Measurements from ENCODE around the gene KCNG4.
"Not testable (repeated sequence)": the region's sequence is repeated elsewhere in the genome, so short reads cannot be mapped to it uniquely, and the experiment has no call there.

The KCNG4 gene

GRCh38 chr16:84234321-84235241 is 5.2 kb downstream of the KCNG4 start:
- DNase-seq (ENCODE audit: low spot score), result no peak

GRCh38 chr16:84233748-84234147 is 6.1 kb downstream of the KCNG4 start:
- no peak for DNase-seq (ENCODE audit: low spot score)

GRCh38 chr16:84232969-84233368 is 6.8 kb downstream of the KCNG4 start:
- no peak for DNase-seq (ENCODE audit: low spot score)

- no peak for DNase-seq (ENCODE audit: low spot score)
These were observed 7.8 kb downstream of the KCNG4 start for GRCh38 chr16:84232060-84232459.

GRCh38 chr16:84229471-84229870 is 10.3 kb downstream of the KCNG4 start:
- no peak for DNase-seq (ENCODE audit: low spot score)

- DNase-seq (ENCODE audit: low spot score), result peak; percentile 98
These were observed 11.5 kb downstream of the KCNG4 start for GRCh38 chr16:84228256-84228838.

GRCh38 chr16:84227548-84227947 is 12.3 kb downstream of the KCNG4 start:
- no peak for DNase-seq (ENCODE audit: low spot score)

DNA sequence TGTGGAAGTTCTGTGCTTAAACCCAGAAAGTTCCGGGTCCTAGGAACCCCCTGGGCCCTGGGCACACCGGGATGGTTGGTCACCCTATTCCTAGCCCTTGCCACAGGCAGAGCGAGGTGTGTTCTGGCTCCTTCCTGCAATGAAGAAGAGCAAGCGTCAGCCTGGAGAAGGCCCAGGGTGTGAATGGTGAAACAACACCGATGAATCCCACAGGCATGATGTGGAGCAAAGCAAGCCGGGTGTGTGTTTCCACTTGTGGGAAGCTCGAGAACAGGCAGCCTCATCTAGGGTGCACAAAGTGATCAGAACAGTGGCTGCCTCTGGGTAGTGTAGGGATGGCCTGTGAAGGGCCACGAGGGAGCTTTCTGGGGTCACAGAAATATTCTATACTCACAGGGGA is 13.8 kb downstream of the KCNG4 start:
- DNase-seq (ENCODE audit: low spot score), result no peak

DNA sequence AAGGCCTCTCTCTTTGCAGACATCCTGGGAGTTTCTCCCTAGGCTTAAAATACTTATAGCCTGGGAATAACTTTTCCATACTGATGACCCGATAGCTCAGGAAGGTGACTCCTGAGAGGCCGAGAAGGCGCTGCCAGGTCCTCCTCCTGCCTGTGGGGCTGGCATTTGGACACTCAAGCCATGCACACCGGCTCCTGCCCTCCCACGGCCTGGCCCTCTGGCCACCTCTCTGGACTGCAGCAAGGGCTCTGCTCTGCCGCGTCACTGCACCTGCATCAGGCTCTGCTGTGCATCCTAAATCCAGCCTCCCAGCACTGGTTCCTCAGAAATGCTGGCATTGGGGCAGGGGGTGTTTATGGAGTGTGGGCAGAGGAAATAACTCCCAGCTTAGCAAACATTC is 14.2 kb downstream of the KCNG4 start:
- no peak for DNase-seq (ENCODE audit: low spot score)

DNA sequence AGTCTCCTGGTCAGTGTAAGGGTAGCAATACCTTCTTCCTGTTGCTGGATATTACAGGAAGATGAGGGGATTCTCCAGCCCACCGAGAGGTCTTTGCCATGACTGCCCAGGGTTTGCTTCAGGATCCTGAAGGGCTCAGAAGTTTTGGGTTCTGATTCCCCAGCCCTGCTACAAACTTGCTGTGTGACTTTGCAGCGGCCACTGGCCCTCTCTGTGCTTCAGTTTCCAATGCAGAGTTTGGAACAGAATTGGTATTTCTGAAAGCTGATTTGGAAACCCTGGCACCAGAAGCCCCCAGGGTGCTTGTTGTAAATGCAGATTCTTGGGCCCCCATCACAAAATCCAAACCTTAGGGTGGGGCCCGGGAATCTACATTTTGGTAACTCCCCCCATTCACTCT is 14.7 kb downstream of the KCNG4 start:
- no peak for DNase-seq (ENCODE audit: low spot score)

- no peak for DNase-seq (ENCODE audit: low spot score)
These were observed 15.3 kb downstream of the KCNG4 start for GRCh38 chr16:84224554-84224953.

GRCh38 chr16:84223456-84223855 is 16.4 kb downstream of the KCNG4 start:
- DNase-seq (ENCODE audit: low spot score), result no peak

GRCh38 chr16:84220851-84221250 is 19.0 kb downstream of the KCNG4 start:
- DNase-seq (ENCODE audit: low spot score), result peak; percentile 31

DNA sequence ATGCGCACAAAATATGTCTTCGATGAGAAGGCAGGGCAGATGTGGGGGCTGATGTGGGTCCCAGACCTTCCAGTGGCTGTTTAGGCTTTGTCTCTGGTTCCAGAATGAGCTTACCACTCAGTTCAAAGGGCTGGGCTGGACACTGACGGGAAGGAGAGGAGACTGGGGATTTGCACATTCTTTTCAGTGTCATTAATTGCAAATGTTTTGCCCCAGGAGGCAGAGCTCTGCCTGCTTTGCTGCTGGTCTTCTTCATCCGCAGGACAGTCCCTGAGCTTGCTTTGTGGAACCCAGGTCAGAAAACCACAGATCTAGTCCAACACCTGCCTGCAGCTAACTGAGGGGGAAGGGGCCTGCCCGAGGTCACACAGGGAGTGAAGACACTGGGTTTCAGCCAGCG is 20.9 kb downstream of the KCNG4 start:
- DNase-seq (ENCODE audit: low spot score), result no peak

- DNase-seq (ENCODE audit: low spot score), result no peak
These were observed 21.5 kb downstream of the KCNG4 start for GRCh38 chr16:84218176-84218823.

DNA sequence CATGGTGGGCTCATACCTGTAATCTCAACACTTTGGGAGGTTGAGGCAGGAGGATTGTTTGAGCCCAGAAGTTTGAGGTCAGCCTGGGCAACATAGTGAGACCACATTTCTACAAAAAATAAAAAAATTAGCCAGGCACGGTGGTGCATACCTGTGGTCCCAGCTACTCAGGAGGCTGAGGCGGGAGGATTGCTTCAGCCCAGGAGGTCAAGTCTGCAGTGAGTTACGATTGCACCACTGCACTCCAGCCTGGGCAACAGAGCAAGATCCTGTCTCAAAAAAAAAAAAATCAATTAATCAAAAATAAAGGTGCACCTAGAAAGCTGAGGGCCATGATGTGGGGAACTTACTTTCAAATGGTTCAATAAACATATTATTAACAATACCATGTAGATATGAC is 23.7 kb downstream of the KCNG4 start:
- not testable (repeated sequence) for DNase-seq (ENCODE audit: low spot score)

DNA sequence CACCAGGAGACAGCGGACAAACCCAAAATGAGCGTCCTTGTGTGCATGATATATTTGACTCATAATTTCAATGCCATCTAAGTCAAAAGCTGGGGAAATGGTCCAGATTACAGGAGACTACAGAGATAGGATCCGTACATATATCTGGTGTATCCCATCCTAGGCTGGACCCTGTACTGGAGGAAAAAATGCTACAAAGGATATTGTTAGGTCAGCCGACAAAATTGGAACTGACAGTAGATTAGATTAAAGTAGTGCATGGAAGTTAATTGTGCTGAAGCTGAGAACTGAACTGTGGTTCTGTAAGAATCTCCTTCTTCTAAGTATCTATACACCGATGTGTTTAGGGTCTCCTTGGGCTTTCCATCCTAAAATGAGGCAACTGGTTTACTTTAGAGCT is 24.3 kb downstream of the KCNG4 start:
- DNase-seq (ENCODE audit: low spot score), result no peak

- no peak for DNase-seq (ENCODE audit: low spot score)
These were observed 25.3 kb downstream of the KCNG4 start for GRCh38 chr16:84214451-84215066.

- no peak for DNase-seq (ENCODE audit: low spot score)
These were observed 27.2 kb downstream of the KCNG4 start for GRCh38 chr16:84212631-84213030.

- no peak for DNase-seq (ENCODE audit: low spot score)
These were observed 27.7 kb downstream of the KCNG4 start for GRCh38 chr16:84212154-84212553.

- no peak for DNase-seq (ENCODE audit: low spot score)
These were observed 29.8 kb downstream of the KCNG4 start for GRCh38 chr16:84209989-84210388.

DNA sequence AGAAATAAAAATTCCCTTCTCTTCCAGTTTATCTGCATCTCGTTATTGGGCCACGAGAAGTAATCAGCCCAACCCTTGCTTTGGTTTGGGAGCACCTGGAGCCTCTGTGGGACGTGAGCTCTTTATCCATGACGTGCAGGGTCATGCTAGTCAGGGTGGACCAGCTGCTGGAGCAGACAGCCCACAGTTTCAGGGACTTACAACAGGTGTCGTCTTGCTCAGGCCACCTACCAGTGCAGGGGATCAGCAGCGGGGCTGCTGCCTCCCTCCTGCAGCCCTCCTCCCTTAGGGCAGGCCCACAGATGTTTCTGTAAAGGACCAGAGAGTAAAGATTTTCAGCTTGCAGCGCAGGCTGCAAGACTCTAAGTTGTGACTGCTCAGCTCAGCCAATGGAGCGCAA is 31.9 kb downstream of the KCNG4 start:
- DNase-seq (ENCODE audit: low spot score), result no peak

DNA sequence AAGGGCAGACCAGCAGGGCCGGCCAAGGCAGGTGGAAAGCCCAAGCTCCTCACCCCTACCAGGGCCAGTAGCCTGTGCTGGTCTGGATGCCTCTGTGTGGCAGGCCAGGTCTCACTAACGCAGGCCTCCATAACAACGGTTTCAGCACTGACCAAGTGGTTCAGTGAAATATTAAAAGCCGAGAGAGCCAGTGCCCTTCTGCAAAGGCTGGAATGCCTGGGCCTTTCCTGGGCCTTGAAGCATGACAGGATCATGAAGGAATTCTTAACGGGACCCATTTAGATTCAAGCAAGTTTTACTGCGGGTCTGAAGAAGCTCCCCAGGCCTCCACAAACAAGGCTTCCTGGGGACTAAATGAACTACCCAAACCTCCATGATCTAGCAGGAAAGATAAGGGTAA is 32.6 kb downstream of the KCNG4 start:
- no peak for DNase-seq (ENCODE audit: low spot score)
